Left renal pelvis (tissue), 4 donors: ENCODE results near the gene GSK3B. TPM values are rescaled to one million over a fixed set of nuclear protein-coding genes. Genes with fewer than 3 reads are reported as not detected.

Experiments
- DNase-seq, 4 donors: peaks; one replicate each; pipeline ENCODE4 v3.0.0-alpha.2; 2013; ENCODE audit warnings: low read depth in 4 of 4, low spot score in 3 of 4
- polyA plus RNA-seq, 4 donors: library from polyadenylated mRNA; unstranded; fragments of 120-200 nt; gene quantifications; one replicate each; pipeline ENCODE4 v1.2.1, GENCODE V29; 2013; ENCODE audit not compliant: insufficient read length in 4 of 4

GSK3B gene
- polyA plus RNA-seq, 4 donors: 39.7 to 52.7 (median 43.6) TPM

GRCh38 chr3:119831941-119832371, 262.3 kb downstream of the GSK3B start:
- DNase-seq: no peak

GRCh38 chr3:119831022-119831421, 263.2 kb downstream of the GSK3B start:
- no peak for DNase-seq

- DNase-seq: no peak
These were observed 264.8 kb downstream of the GSK3B start for GRCh38 chr3:119829420-119829819.

- no peak for DNase-seq
These were observed 267.3 kb downstream of the GSK3B start for GRCh38 chr3:119826711-119827608.

- no peak for DNase-seq
These were observed 268.4 kb downstream of the GSK3B start for GRCh38 chr3:119825820-119826219.

- DNase-seq: no peak
These were observed 274.4 kb downstream of the GSK3B start for GRCh38 chr3:119819806-119820205.

GRCh38 chr3:119818937-119819336, 275.3 kb downstream of the GSK3B start:
- no peak for DNase-seq

- no peak for DNase-seq
These were observed 276.5 kb downstream of the GSK3B start for GRCh38 chr3:119817583-119818363.

GRCh38 chr3:119817071-119817470, 277.2 kb downstream of the GSK3B start:
- DNase-seq: no peak

GRCh38 chr3:119815716-119816115, 278.5 kb downstream of the GSK3B start:
- no peak for DNase-seq

GRCh38 chr3:119812491-119813058, 281.7 kb downstream of the GSK3B start:
- DNase-seq: no peak

- peak in 1 of 4 donors; percentile 10 for DNase-seq
These were observed 284.2 kb downstream of the GSK3B start for GRCh38 chr3:119810018-119810435.

GRCh38 chr3:119809249-119810017, 284.8 kb downstream of the GSK3B start:
- no peak for DNase-seq

- DNase-seq: no peak
These were observed 285.4 kb downstream of the GSK3B start for GRCh38 chr3:119808843-119809242.

- DNase-seq: no peak
These were observed 286.0 kb downstream of the GSK3B start for GRCh38 chr3:119808244-119808643.

GRCh38 chr3:119800844-119801243, 293.4 kb downstream of the GSK3B start:
- no peak for DNase-seq

GRCh38 chr3:119796785-119797184, 297.5 kb downstream of the GSK3B start:
- DNase-seq: no peak

GRCh38 chr3:119796368-119796767, 297.9 kb downstream of the GSK3B start:
- DNase-seq: no peak

- DNase-seq: no peak
These were observed 298.4 kb downstream of the GSK3B start for GRCh38 chr3:119795849-119796248.

- DNase-seq: no peak
These were observed 299.2 kb downstream of the GSK3B start for GRCh38 chr3:119794971-119795612.
